GM19043 (cell line): ENCODE data around the gene TCEAL5.
"Not testable (repeated sequence)": the region's sequence is repeated elsewhere in the genome, so short reads cannot be mapped to it uniquely, and the experiment has no call there.

ENCODE experiments used
- ATAC-seq: cut with Tn5 transposase; IDR thresholded peaks from one replicate; pipeline ENCODE4 v1.9.1; 2021; ENCODE audit warnings: low read depth; ENCODE audit not compliant: unreplicated experiment

Gene TCEAL5

GRCh38 chrX:103276581-103277002 is at the start of gene TCEAL5:
Gene TCEAL5 (minus strand): TSS chrX:103276750. CDS start chrX:103274563, 2,187 bp downstream.
- no peak for ATAC-seq

DNA sequence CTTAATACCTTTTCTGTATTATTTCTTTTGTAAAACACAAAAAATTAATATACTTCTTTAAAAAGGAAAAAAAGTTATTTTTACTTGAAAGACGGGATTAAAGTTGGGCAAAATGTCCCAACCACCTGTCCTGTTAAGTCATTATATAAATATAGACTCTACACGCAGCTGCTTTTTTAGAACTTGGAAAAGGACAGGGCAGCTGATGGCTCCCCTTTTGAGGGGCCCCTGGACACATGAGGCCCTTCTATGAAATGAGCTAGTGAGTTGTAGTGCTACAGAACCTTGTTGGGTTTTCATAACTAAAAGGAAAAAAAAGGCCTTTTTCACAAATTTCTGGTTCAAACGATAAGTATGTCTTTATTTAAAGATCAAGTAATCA is 34.8 kb upstream of the TCEAL5 start:
- ATAC-seq, result no peak

DNA sequence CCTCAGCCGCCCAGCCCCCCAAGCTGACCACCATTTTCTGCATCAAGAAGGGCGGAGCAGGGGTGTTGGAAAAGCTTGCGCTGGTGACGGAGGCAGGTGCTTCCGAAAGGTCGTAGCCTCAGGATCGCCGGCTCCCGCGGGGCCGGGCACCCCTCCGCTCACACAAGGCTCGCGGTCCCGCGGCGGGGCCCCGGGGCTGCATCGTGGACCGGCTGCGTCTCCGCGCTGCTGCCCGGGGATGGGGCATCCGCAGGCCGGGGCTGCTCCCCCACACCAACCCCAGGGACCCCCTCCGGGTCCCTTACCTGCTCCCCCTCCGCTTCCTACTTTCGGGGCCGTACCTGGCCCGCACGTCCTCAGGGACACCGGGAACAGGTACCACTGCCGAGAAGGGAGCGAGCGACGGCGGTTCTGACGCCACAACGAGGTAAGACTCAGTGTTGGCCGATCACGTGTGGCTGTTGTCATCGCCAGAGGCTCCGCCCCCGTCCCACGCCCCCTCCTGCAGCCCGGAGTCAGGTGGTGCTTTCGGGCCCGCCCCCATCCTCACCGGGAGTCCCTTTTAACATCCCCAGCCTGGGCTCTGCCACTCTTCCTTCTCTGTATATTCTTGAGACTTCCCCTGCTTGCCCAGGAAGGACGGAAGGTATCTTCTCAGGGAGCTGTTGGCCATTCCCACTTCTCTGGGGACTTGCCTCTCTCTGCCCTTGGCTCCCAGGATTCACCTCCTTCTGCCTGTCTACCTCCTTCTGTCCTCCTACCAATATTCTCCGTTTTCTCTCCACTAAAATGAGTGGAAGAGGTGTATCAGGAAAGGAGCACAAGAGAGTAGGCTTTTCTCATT is 34.2 kb upstream of the TCEAL5 start, which contains the start of gene BEX2:
Gene BEX2, minus strand, starts transcription at position 436 of the 844 bp plus-strand sequence. CDS start 1,014 bp downstream, outside the sequence.
- peak; percentile 95 for ATAC-seq

DNA sequence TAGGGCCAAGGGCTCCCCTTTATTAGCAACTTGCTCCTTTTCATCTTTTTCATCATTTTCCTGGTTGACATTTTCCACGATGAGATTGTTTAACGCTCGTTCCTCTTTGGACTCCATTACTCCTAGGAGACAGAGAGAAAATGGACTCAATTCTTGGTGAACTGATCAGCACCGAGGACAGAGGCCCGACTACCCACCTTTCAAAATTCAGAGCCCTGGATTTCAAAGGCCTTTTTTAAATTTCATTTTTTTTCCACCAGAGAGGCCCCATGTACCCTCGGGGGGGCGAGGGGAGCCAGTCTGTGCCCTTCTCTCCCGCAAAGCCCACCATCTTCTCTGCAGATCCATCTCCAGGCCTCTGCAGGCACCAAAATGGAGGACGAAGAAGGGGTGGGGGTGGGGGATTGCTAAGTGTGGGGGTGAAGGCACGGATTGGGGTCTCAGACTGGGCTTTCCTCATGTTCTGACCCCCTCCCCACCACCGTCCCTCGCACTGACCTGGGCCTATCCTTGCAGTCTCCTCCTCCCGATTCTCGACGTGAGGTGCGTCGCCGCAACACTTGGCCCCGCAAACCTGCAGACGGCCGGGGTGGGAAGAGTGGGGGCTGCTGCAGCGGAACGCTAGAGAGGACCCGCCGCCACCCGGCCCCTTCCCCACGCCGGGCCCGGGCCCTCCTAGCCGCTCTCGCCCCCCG is 33.5 kb upstream of the TCEAL5 start:
- no peak for ATAC-seq

- not testable (repeated sequence) for ATAC-seq
These were observed 29.1 kb upstream of the TCEAL5 start for GRCh38 chrX:103305666-103306065.

GRCh38 chrX:103304705-103305104 is 28.2 kb upstream of the TCEAL5 start:
- no peak for ATAC-seq

DNA sequence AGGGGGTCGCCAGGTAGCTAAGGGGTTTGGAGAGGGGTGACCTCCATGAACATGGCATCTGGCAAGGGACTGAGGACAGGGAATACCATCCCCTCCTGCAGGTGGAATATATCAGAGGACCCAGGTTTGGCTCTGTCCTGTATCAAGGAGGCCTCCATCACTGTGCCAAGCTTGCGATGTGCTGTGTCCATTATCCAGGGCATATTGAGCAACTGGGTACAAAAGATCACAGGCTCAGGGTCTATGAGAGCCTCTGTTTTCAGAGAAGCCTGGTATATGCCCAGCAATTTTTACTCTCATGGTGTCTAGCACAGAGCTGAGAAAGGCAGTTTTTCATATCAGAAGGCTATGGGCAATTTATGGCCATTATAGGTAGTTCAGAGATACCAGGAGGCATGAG is 16.6 kb upstream of the TCEAL5 start:
- no peak for ATAC-seq

DNA sequence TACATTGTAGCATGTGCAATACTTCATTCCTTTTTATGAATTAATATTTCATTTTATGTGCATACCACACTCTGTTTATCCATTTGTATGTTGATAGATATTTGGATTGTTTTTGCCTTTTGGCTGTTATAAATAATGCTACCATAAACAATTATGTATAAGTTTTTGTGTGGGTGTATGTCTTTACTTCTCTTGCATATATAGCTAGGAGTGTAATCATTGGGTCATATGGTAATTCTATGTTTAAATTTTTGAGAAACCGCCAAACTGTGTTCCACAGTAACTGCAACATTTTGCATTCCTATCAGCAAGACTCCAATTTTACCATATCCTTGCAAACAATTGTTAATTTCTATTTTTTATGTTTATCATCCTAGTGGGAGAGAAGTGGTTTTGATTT is 3.1 kb upstream of the TCEAL5 start:
- no peak for ATAC-seq

GRCh38 chrX:103275947-103276567 is 493 bp downstream of the TCEAL5 start:
- ATAC-seq, result no peak

GRCh38 chrX:103274284-103274683 is 2.3 kb downstream of the TCEAL5 start:
- no peak for ATAC-seq

DNA sequence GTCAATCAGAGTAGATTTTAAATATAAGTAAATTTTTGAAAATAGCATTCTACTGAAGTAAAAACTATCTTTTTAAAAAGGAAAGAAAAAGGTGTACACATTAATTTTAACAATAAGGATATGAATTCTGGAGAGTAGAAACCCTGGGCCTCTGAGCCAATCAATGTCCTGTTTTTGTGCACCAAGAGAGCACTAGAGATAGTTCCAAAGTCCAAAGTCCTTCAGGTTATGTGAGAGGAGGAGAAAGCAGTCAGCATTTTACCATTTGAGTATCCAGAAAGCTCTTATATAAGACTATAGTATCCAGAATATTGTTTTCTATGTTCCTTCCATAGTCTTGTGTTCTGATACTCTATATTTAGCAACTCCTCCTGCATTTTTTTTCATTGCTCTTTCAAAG is 18.3 kb downstream of the TCEAL5 start:
- no peak for ATAC-seq

- ATAC-seq, result no peak
These were observed 19.9 kb downstream of the TCEAL5 start for GRCh38 chrX:103256651-103257050.

DNA sequence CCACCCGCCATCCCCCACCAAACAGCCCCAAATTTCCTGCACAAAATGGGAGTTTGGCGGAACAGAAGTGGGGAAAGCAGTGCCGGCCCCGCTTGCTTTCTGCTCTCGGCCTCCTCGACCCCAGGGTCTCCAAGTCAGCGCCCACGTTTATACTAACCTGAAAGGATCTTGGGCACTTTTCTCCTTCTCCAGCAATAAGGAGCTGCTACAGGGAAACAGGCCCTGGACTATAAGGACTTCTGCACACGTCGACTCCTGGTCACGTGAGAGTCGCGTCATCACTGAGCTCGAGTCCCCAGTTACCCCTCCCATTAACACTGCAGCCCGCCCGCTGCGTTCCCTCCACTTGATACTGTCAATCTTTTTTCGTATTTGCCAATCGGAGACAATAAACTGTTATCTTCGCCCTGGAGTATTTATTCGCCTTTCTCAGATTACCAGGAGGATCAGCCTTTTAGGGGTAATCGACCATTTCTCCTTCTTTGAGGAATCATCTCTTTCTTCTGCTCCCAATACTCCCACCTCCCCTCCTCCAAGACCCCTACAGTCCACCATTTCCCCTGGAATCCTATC is 21.5 kb downstream of the TCEAL5 start, which contains the start of gene TCEAL8:
Gene TCEAL8, minus strand, starts transcription at position 235 of the 573 bp plus-strand sequence. CDS start 1,176 bp downstream, outside the sequence.
- ATAC-seq, result peak; percentile 92

DNA sequence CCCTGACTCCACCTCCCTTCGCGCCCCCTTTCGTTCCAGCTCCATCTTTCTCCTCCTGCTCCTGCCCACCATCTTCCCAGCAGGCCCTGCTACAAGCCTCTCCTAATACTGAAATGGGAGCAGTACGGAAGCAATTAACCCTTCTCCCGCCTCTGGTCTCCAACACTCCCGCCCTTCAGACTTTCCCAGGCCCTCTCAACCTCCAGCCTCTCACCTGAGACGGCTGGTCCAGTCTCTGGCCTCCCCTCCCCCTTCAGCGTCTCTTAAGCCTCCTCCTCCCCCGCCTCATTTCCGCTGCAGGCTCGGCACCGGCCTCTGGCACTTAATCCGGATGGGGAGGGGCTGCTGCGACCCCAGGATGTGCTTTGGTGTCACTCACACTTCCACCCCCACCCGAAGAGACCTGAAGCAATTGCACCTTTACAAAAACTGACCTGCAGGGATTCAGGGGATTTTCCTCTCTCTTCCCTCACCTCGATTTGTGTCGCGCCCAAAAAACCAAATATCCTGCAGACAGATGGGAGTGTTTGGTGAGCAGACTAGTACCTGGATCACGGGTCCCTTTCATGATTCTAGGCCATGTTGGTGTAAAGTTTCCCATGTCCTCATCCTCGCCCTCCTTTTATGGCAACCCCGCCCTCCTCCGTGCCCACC is 22.3 kb downstream of the TCEAL5 start:
- ATAC-seq, result peak; percentile 66

DNA sequence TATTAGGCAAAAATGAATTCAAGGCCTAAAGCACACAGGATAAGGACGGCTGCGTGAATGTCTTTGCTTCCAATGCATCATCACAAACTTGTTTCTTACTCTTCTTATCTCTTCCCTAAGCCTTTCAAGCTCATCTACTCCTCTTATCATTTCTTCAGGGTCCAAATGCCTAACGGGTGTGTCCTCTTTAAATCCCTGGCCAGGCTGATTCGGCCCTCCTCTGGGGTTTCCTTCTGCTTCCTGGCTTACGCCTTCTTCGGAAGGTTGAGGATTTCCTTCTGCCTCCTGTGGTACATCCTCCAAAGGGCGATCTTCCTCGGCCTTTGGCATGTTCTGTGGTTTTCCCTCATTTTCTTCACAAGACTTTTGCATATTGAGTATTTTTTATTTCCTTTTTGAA is 22.9 kb downstream of the TCEAL5 start:
- ATAC-seq, result no peak

- ATAC-seq, result no peak
These were observed 25.6 kb downstream of the TCEAL5 start for GRCh38 chrX:103250977-103251376.

GRCh38 chrX:103249805-103250204 is 26.7 kb downstream of the TCEAL5 start:
- ATAC-seq, result no peak

- ATAC-seq, result no peak
These were observed 28.0 kb downstream of the TCEAL5 start for GRCh38 chrX:103248553-103248952.

DNA sequence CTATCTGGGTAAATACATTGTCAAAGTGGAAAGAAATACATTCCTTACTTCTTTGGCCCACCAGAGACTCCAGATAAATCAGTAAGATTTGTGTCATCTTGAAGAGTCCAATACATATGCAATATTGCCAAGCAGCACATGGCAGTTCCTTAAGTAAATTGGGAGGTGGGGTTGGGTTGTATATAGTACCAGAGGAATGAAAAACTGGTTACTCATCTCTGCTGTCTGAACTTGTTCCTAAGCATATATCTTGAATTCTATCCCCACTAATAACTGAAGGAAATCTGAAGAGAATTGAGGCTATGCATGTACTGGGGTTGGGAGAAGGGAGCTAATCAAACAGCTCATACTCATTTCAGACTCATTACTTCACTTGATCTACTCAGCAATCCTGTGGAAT is 36.4 kb downstream of the TCEAL5 start:
- no peak for ATAC-seq

- ATAC-seq, result no peak
These were observed 40.3 kb downstream of the TCEAL5 start for GRCh38 chrX:103236296-103236695.
